BE2C (cell line): ENCODE results near the gene TAF4.

Source experiments
- DNase-seq: peaks from one replicate; pipeline ENCODE4 v3.0.0-alpha.2; 2020
- H3K27me3 ChIP-seq: fragments of 250-450 bp; sonication (Bioruptor Pico); 2 replicates; pipeline ENCODE4 v1.5.1; 2020; ENCODE audit warnings: mild to moderate bottlenecking
- H3K36me3 ChIP-seq: fragments of 250-450 bp; sonication (Bioruptor Pico); 2 replicates; pipeline ENCODE4 v1.5.1; 2020; ENCODE audit warnings: mild to moderate bottlenecking
- H3K4me1 ChIP-seq: fragments of 250-450 bp; sonication (Bioruptor Pico); 2 replicates; pipeline ENCODE4 v1.5.1; 2020
- H3K4me3 ChIP-seq: 2 replicates; pipeline ENCODE4 v1.5.1; 2011; ENCODE audit warnings: low read depth, low read length
- H3K9me3 ChIP-seq: fragments of 250-450 bp; sonication (Bioruptor Pico); 2 replicates; pipeline ENCODE4 v1.5.1; 2020
- TF ChIP-seq, protein P1 (sequence below): IDR thresholded peaks from 2 replicates; pipeline ENCODE4 v1.5.1; 2012; ENCODE audit warnings: mild to moderate bottlenecking, low read depth, low read length

TAF4 gene

DNA sequence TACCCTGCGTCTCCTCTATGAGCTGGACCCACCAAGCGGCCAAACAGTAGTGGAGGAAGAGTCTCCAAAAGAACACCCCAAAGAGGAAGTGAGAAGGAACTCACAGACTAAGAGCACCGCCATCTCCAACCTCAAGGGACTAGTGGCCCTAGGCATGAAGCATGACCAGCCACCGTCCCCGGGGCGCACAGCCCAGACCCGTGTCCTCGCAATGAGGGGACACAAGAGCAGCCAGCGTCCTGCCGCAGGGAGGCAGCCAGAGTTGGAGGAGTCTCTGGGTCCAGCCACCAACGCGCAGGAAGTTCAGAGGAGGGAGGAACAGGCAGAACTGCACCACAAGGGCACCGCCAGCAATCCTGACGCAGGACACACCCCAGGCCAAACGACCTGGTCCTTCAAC lies 72.6 kb downstream of the TAF4 start:
- Histone ChIP-seq H3K36me3 (peaks cover 63% of the 10 kb centered on the region), H3K9me3 (no peaks in the 10 kb centered on the region), H3K4me1 (no peaks in the 10 kb centered on the region), H3K4me3 (no peak overlapping the region), H3K27me3 (no peaks in the 10 kb centered on the region)
- no peak for DNase-seq
- TF ChIP-seq, protein P1, sequence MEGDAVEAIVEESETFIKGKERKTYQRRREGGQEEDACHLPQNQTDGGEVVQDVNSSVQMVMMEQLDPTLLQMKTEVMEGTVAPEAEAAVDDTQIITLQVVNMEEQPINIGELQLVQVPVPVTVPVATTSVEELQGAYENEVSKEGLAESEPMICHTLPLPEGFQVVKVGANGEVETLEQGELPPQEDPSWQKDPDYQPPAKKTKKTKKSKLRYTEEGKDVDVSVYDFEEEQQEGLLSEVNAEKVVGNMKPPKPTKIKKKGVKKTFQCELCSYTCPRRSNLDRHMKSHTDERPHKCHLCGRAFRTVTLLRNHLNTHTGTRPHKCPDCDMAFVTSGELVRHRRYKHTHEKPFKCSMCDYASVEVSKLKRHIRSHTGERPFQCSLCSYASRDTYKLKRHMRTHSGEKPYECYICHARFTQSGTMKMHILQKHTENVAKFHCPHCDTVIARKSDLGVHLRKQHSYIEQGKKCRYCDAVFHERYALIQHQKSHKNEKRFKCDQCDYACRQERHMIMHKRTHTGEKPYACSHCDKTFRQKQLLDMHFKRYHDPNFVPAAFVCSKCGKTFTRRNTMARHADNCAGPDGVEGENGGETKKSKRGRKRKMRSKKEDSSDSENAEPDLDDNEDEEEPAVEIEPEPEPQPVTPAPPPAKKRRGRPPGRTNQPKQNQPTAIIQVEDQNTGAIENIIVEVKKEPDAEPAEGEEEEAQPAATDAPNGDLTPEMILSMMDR = no peak

DNA sequence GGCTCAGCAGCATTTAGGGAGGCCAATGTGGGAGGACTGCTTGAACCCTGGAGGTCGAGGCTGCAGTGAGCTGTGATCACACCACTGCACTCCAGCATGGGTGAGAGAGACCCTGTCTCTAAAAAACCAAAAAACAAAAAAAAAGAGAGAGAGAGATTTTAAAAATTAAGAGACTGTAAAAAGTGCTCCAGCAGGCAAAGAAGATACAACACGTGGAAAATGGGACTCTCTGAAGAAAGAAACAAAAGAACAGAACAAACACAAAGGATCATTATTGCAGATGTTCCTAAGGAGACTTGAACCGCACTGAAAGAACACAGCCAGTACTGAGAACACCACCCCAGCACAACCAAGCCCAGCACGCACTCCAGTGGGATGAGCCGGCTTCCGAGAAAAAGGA lies 74.2 kb downstream of the TAF4 start:
- no peaks in the 10 kb centered on the region for H3K4me1 ChIP-seq
- H3K36me3 ChIP-seq = peaks cover 57% of the 10 kb centered on the region
- TF ChIP-seq, protein P1 = no peak
- no peaks in the 10 kb centered on the region for H3K27me3 ChIP-seq
- no peaks in the 10 kb centered on the region for H3K9me3 ChIP-seq
- DNase-seq = no peak
- H3K4me3 ChIP-seq = no peak overlapping the region

DNA sequence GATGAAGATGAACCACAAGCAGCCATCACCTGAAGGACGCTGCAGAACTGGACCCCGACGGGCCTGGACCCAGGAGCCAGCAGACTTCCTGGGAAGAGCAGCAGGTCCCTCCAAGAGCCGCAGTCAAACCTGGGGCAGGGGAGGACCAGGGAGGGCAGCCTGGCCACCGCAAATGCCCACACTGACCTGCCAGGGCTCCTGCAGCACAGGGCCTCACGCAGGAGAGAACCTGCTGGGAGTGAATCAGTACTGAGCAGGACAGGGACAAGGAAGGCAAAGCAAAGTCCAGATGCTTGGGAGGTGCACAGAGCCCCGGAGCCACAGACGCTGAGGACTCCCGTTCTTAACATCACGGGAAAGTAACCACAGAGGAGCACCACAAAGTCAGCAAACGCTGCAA lies 75.2 kb downstream of the TAF4 start:
- Histone ChIP-seq H3K36me3 (peaks cover 50% of the 10 kb centered on the region), H3K4me3 (no peak overlapping the region), H3K4me1 (no peaks in the 10 kb centered on the region), H3K27me3 (no peaks in the 10 kb centered on the region), H3K9me3 (no peaks in the 10 kb centered on the region)
- DNase-seq = no peak
- TF ChIP-seq, protein P1 = no peak

DNA sequence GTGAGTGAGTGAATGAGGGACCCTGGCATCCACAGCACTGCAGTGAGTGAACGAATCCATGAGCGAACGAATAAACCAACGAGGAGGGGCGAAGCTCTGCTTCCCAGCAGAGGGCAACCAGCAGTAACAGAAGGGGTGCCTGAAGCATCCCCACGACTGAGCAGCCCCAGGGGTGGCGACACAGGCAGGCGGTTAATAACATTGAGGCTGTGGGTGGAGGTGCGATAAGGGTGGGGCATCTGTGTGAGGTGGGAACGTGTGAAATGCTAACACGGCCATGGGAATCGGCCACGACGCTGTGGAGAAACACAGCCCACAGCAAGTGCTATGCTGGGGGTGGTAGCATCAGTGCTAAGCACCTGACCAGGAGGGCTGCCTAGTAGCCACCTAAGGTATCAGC lies 75.9 kb downstream of the TAF4 start:
- no peak for DNase-seq
- TF ChIP-seq, protein P1 = no peak
- Histone ChIP-seq H3K9me3 (no peaks in the 10 kb centered on the region), H3K4me3 (no peak overlapping the region), H3K27me3 (no peaks in the 10 kb centered on the region), H3K36me3 (peaks cover 44% of the 10 kb centered on the region), H3K4me1 (no peaks in the 10 kb centered on the region)

DNA sequence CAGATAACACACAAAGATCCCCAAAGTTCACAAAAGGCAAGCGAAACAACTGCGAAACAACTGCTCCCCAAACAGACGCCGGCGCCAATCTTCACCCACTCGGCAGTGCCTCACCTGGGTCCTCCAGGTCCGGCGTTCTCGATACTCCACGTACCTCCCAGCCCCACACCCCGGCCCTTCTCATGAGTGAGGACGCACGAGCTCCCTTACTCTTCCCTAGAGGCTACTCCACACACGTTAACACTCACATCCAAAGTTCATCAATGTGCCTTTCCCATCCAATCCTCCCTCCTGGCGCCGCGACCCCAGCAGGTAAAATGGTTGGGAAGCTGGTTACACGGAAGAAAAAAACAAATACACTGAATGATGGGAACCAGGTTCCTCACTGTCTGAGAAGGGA lies 77.0 kb downstream of the TAF4 start:
- Histone ChIP-seq H3K27me3 (no peaks in the 10 kb centered on the region), H3K4me3 (no peak overlapping the region), H3K9me3 (no peaks in the 10 kb centered on the region), H3K36me3 (peaks cover 41% of the 10 kb centered on the region), H3K4me1 (no peaks in the 10 kb centered on the region)
- DNase-seq = no peak
- TF ChIP-seq, protein P1 = no peak

DNA sequence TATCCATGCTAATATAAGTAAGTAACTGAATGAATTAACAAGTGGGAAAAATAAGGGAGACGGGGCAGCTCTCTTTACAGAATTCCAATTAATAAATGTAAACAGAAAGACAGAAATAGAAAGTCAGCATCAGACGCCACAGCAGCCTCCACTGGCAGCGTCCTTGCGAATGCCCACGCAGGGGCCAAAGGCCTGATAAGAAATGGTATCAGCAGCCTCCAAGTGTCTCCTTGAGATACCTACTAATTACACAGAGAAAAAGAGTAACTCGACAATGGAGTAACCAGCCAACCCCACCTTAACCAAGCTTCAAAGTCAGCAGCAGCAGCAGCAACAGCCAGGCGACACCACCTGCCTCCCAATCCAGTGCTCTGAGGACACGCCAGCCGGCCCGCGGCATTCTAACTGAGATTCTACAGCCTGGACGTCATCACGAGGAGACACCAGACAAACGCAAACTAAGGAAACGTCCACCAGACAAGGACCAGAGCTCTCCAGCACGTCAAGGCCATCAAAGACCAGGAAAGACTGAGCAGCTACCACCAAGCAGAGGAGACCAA lies 78.8 kb downstream of the TAF4 start:
- Histone ChIP-seq H3K4me1 (no peaks in the 10 kb centered on the region), H3K4me3 (no peak overlapping the region), H3K36me3 (peaks cover 24% of the 10 kb centered on the region), H3K9me3 (no peaks in the 10 kb centered on the region), H3K27me3 (no peaks in the 10 kb centered on the region)
- TF ChIP-seq, protein P1 = no peak
- no peak for DNase-seq
